Neuron (in vitro differentiated cells): ENCODE data around the gene ALK.

ENCODE experiments used
- H2AFZ ChIP-seq: one replicate; pipeline ENCODE4 v1.6.1; 2013; ENCODE audit warnings: low read depth, mild to moderate bottlenecking, inconsistent platforms, low read length, moderate library complexity
- H3K27me3 ChIP-seq: one replicate; pipeline ENCODE4 v1.6.1; 2013; ENCODE audit warnings: low read length; ENCODE audit not compliant: insufficient read depth
- H3K36me3 ChIP-seq: one replicate; pipeline ENCODE4 v1.6.1; 2013; ENCODE audit warnings: low read length; ENCODE audit not compliant: insufficient read depth
- H3K4me1 ChIP-seq: one replicate; pipeline ENCODE4 v1.6.1; 2013; ENCODE audit warnings: low read length; ENCODE audit not compliant: insufficient read depth
- H3K4me3 ChIP-seq: 2 replicates; pipeline ENCODE4 v1.5.1; 2013; ENCODE audit warnings: mild to moderate bottlenecking, low read length, moderate library complexity
- H3K9me3 ChIP-seq: one replicate; pipeline ENCODE4 v1.6.1; 2013; ENCODE audit warnings: low read length

The ALK gene

DNA sequence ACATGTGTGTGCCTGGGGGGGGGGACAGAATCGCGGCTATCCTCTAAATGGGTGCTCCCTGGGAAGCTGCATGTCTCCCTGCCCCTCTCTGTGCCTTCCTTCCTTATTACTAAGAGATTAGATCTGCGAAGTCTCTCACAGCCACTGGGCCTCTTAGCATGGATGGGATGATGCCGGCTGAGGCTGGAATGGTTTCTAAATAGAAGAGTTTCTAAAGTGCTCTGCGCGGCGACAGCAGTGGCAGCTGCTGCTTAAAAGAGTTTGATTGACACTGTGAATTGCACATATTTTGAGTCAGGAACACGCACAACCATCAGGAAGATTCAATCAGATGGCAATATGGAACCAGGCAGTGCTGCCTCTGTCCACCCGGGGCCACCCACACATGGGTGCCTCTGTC lies 642.4 kb downstream of the ALK start:
- H3K9me3 ChIP-seq: no peaks in the 10 kb centered on the region
- no peak overlapping the region for H3K4me3 ChIP-seq
- H3K27me3 ChIP-seq: no peaks in the 10 kb centered on the region
- H2AFZ ChIP-seq: no peak overlapping the region
- peaks cover 13% of the 10 kb centered on the region for H3K4me1 ChIP-seq
- no peaks in the 10 kb centered on the region for H3K36me3 ChIP-seq

DNA sequence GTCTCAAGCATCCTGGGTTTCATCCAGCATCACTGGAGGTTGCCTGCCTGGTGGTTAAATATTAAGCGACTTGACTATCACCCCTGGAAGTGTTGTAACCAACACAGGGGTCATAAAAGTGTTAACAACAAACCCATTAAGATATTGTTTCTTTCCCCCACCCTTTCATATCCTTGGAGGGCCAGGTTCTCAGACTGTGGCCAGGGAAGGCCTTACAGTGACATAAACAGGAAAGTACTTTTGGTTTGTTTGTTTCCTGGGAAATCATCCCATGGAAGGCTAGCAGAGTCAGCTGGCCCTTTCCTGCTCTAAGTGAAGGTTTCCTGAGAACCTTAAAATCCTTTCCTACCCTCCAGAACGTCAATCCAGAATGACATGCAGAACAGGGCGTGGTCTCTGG lies 645.2 kb downstream of the ALK start:
- H3K27me3 ChIP-seq: no peaks in the 10 kb centered on the region
- H3K36me3 ChIP-seq: no peaks in the 10 kb centered on the region
- H2AFZ ChIP-seq: no peak overlapping the region
- no peak overlapping the region for H3K4me3 ChIP-seq
- peaks cover 4% of the 10 kb centered on the region for H3K4me1 ChIP-seq
- no peaks in the 10 kb centered on the region for H3K9me3 ChIP-seq

DNA sequence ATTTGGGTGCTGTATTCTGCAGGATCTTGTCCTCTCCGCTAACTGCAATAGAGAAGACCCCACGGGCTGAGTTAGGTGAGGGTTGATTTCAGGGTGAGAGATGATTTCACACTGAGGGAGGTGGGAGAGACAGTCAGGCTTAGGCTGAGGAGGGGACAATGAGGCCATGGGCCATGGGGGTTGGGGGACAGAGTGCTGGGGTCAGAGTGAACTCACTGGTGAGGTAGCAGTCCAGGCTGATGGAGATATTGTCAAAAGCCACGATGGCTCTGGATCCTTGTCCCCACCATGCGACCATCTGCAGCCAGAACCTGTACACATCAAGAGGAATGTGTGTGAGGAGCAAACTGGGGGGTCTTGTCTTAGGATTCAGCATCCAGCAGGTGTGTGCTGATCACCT lies 646.2 kb downstream of the ALK start:
- Histone ChIP-seq H2AFZ (no peak overlapping the region), H3K9me3 (no peaks in the 10 kb centered on the region), H3K36me3 (no peaks in the 10 kb centered on the region), H3K4me1 (no peaks in the 10 kb centered on the region), H3K27me3 (no peaks in the 10 kb centered on the region), H3K4me3 (no peak overlapping the region)

DNA sequence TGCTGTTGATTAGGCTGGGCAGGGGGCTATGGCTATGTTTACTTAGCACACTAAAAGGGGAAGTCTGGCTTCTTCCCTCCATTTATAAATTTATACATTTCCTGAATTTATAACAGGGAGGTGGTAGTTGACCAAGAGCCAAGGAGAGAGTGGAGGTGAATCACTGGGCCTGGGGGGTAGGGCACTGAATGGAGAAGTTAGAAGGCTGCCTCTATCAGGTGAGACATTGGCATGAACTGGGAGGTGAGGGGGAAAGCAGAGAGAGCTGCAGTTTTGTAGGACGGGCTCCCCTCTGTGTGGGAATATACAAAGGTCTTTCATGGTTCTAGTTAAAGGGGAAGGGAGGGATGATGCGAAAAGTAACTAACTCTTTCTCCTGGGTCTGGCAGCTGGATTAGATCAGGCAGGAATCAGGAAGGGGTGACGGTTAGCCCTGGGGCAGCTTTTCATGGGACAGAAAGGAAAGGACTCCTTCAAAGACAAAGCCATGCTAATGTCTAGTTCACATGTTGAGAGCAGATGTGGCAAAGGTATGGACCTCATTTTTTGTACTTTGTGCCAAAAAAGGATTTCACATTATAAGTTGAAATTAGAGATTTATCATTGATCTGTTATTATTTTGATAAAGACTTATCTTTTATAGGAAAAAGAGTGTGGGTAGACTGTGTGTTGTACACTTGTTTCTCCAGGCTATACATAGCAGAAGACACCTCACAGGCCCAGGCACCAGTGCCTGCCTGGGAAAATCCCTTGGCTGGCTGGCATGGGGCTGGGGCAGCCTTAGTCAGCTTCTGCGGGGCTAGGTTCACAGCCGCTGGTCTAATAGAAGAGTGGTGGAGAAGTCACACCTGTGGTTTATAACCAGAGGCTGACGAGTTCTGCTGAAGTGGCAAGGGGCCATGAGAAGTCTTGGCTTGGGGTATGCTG lies 647.4 kb downstream of the ALK start:
- H2AFZ ChIP-seq: no peak overlapping the region
- no peaks in the 10 kb centered on the region for H3K9me3 ChIP-seq
- H3K36me3 ChIP-seq: no peaks in the 10 kb centered on the region
- no peaks in the 10 kb centered on the region for H3K4me1 ChIP-seq
- no peak overlapping the region for H3K4me3 ChIP-seq
- H3K27me3 ChIP-seq: no peaks in the 10 kb centered on the region

DNA sequence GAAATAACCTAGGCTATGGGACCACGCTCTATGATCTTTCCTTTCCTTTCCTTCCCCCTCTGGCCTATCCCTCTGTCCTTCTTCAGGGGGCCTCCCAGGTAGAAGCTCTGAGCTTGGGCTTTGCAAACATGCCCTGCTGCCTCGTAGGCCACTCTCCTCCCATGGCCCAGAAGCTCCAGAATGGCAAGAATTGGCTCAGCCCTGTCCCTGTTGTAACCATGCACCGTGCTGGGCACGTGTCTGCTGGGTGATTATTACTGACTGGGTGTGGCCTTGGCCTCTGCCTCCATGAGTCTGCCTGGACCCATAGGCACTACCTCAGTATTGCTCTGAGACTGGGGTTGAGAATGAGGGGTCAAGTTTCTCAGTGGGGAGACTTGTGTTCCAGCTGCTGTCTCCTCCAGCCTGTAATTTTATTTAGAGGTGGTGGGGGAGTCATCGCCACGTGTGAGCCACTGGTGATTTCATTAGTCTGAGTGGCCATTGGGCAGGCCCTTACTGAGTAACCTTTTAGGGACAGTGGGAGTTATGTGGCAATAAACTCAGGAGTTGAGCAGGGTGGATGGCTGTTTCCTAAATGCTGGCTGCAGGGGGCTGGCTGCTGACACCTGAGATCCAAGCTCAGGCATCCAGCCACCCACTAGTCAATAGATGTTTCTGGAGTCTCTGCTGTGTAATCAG lies 648.2 kb downstream of the ALK start:
- Histone ChIP-seq H3K4me3 (no peak overlapping the region), H3K9me3 (no peaks in the 10 kb centered on the region), H3K27me3 (no peaks in the 10 kb centered on the region), H3K36me3 (no peaks in the 10 kb centered on the region), H2AFZ (no peak overlapping the region), H3K4me1 (peaks cover 5% of the 10 kb centered on the region)

DNA sequence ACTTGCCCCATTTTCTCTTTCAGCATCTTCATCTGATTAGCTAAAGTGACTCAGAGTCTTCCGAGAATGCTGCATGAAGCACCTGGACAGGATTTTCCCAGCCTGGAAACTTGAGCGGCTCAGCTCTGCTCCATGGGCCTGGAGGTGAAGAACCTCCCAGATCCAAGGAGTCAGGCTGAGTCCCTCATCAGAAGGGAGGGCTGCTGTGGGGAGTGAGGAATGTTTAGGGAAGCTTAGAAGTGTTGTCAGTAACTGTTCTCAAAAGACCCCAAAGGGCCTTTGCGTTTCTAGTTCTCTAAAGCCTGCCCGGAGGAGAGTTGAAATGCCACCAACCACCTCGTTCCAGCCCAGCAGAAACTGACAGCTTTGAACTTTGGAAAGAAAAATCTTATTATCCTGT lies 649.1 kb downstream of the ALK start:
- Histone ChIP-seq H2AFZ (no peak overlapping the region), H3K9me3 (no peaks in the 10 kb centered on the region), H3K36me3 (no peaks in the 10 kb centered on the region), H3K4me1 (peaks cover 13% of the 10 kb centered on the region), H3K27me3 (no peaks in the 10 kb centered on the region), H3K4me3 (no peak overlapping the region)

- H3K27me3 ChIP-seq: no peaks in the 10 kb centered on the region
- no peaks in the 10 kb centered on the region for H3K36me3 ChIP-seq
- no peak overlapping the region for H2AFZ ChIP-seq
- no peak overlapping the region for H3K4me3 ChIP-seq
- no peaks in the 10 kb centered on the region for H3K9me3 ChIP-seq
- peaks cover 16% of the 10 kb centered on the region for H3K4me1 ChIP-seq
These were observed 650.7 kb downstream of the ALK start for GRCh38 chr2:29270701-29271121.

DNA sequence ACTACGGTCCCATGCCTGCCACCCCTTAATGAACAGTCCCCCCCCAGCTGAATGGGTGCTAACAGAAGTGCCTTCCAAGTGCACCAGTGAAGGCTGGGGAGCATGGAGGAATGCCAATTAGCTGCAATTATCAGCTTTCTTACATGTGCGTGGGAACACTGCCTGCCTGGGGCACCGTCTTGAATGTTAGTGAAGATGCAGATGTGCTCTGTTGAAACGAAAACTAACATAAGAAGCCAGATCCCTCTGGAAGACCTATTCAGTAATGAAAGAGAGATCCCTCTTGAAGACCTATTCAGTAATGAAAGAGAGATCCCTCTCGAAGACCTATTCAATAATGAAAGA lies 651.6 kb downstream of the ALK start:
- Histone ChIP-seq H3K27me3 (no peaks in the 10 kb centered on the region), H3K4me1 (peaks cover 16% of the 10 kb centered on the region), H2AFZ (no peak overlapping the region), H3K9me3 (no peaks in the 10 kb centered on the region), H3K4me3 (no peak overlapping the region), H3K36me3 (no peaks in the 10 kb centered on the region)

DNA sequence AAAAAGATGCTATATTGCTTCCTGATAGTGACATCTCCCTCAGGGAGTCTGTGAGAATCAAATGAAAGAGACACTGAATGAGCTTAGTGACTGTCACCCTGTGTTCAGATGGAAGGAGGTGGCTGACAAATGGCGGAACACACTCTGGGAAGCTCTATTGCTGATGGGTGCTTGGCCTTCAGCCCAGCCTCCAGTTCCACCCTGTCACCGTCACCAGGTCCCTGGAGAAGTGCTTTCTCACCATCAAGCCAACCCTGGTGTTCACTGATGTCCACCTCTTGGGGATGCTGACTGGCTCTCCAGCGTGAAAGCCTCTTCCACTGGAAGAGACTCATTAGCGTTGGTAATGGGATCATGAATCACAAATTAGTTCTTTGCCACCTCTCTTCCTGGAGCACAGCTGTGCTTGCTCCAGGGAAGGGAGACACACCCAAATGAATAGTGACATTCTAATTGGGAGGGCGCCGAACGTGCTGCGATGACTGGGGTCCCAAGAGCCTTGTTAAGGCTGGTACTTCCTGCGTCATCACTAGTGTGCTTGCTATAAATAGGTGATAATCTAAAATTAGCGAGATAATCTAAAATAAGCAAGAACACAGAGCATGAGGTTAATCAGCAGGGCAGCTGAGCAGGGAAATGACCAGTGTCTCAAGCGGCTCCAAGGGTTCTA lies 652.2 kb downstream of the ALK start:
- peaks cover 16% of the 10 kb centered on the region for H3K4me1 ChIP-seq

GRCh38 chr2:29267720-29268119 lies 653.7 kb downstream of the ALK start:
- no peaks in the 10 kb centered on the region for H3K36me3 ChIP-seq
- peaks cover 16% of the 10 kb centered on the region for H3K4me1 ChIP-seq
- no peak overlapping the region for H2AFZ ChIP-seq
- no peak overlapping the region for H3K4me3 ChIP-seq
- H3K27me3 ChIP-seq: no peaks in the 10 kb centered on the region
- H3K9me3 ChIP-seq: no peaks in the 10 kb centered on the region

More for the DNA sequence above, 652.2 kb downstream of the ALK start:
- Histone ChIP-seq H3K36me3 (no peaks in the 10 kb centered on the region), H3K4me3 (no peak overlapping the region), H3K9me3 (no peaks in the 10 kb centered on the region), H2AFZ (no peak overlapping the region), H3K27me3 (no peaks in the 10 kb centered on the region)

GRCh38 chr2:29263886-29264285 lies 657.5 kb downstream of the ALK start:
- H3K36me3 ChIP-seq: no peaks in the 10 kb centered on the region
- H3K4me1 ChIP-seq: peaks cover 16% of the 10 kb centered on the region
- no peak overlapping the region for H2AFZ ChIP-seq
- H3K27me3 ChIP-seq: no peaks in the 10 kb centered on the region
- H3K4me3 ChIP-seq: no peak overlapping the region
- H3K9me3 ChIP-seq: no peaks in the 10 kb centered on the region

GRCh38 chr2:29262681-29263260 lies 658.6 kb downstream of the ALK start:
- no peak overlapping the region for H3K4me3 ChIP-seq
- no peaks in the 10 kb centered on the region for H3K27me3 ChIP-seq
- peaks cover 8% of the 10 kb centered on the region for H3K4me1 ChIP-seq
- H2AFZ ChIP-seq: no peak overlapping the region
- H3K36me3 ChIP-seq: no peaks in the 10 kb centered on the region
- no peaks in the 10 kb centered on the region for H3K9me3 ChIP-seq

DNA sequence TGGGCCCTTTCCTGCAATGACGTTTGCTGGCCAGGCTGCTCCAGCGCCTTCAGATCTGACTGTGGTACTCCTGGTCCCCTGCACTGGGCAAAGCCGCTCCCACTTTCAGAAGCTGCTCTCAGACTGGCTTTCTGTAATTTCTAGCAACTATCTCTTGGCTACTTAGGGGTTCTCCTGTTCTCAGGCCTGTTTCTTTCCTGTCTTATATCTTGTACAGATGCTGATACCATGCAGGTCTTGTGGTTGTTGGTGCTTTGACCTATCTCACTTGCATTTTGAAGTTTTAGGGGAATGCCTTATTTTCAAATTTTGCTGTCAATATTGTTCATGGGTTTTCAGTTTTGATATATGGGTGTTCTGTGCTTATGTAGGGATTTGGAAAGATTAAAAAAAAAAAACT lies 660.4 kb downstream of the ALK start:
- no peaks in the 10 kb centered on the region for H3K36me3 ChIP-seq
- no peak overlapping the region for H2AFZ ChIP-seq
- no peaks in the 10 kb centered on the region for H3K4me1 ChIP-seq
- H3K9me3 ChIP-seq: no peaks in the 10 kb centered on the region
- H3K27me3 ChIP-seq: no peaks in the 10 kb centered on the region
- H3K4me3 ChIP-seq: no peak overlapping the region
